ENCODE results near the gene MAP1LC3B. TPM values are rescaled to one million over a fixed set of nuclear protein-coding genes. Genes with fewer than 3 reads are reported as not detected.

Gene MAP1LC3B
- total RNA-seq, 1 donor from 2014 or later = 41.2 TPM

DNA sequence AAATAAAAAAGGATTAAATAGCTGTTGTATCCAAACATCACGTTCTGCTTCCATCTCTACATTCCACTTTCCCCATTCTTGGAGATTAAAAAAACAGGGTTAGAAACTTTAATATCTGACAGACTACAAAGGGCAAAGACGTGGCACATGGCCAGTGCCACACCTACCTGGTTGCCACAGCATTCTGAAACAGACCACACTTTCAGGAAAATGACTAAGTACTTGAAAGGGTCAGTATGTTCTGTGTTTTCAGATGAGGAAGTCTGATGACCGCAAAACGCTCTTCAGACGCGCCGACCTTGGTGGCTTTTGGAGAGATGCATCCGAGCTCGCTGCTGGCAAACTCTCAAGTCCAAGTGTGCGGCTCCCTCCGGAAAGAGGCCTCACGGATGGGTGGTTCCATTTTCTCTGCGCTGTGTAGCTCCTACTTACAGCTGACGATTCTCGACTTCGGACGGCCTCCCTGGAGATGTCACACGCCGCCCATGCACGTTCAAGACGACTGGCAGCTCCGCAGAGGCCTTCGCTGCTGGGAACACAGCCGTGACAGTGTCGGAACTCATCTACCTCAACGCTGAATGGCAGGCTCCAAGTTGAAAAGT, 15.5 kb downstream of the MAP1LC3B start:
- DNase-seq (ENCODE audit: low read depth) = no peak

- DNase-seq (ENCODE audit: low read depth) = no peak
These were observed 17.0 kb downstream of the MAP1LC3B start for GRCh38 chr16:87409153-87409552.

GRCh38 chr16:87409781-87410180, 17.6 kb downstream of the MAP1LC3B start:
- no peak for DNase-seq (ENCODE audit: low read depth)

DNA sequence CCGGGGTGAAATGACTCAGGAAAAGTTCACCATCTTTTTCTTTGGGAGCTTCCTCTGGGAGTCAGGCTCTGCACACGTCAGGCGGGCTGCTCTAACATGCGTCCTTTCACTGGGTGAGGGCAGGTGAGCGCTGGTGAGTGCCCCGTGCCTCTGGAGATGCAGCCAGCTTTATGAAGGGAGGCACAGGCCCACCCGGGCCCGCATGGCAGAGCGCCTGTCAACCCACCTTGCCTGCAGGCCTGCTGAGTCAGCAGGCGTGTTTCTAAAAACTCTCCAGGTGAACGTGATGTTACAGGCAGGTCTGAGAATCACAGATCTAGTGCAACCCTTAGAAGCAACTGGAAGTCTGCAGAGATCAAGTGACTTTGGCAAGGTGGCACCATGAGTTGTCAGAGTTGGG, 18.4 kb downstream of the MAP1LC3B start:
- no peak for DNase-seq (ENCODE audit: low read depth)

DNA sequence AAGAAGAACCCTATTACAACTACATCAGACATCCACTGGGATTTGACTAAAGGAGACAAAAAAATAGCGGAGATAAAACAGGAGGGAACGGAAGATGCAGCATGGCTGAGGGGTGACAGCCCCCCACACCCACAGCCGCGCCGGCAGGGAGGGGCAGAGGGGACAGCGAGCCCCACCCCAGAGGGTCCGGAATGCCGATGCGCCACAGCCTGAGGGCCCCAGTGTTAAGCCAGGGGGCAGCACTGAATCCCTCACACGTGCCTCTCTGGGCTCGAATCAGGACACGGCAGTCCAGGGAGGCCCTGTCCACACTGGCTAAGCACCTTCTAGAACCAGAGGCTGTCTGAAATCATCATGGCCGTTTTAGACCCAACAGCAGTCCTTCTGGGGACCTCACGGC, 18.8 kb downstream of the MAP1LC3B start:
- no peak for DNase-seq (ENCODE audit: low read depth)

DNA sequence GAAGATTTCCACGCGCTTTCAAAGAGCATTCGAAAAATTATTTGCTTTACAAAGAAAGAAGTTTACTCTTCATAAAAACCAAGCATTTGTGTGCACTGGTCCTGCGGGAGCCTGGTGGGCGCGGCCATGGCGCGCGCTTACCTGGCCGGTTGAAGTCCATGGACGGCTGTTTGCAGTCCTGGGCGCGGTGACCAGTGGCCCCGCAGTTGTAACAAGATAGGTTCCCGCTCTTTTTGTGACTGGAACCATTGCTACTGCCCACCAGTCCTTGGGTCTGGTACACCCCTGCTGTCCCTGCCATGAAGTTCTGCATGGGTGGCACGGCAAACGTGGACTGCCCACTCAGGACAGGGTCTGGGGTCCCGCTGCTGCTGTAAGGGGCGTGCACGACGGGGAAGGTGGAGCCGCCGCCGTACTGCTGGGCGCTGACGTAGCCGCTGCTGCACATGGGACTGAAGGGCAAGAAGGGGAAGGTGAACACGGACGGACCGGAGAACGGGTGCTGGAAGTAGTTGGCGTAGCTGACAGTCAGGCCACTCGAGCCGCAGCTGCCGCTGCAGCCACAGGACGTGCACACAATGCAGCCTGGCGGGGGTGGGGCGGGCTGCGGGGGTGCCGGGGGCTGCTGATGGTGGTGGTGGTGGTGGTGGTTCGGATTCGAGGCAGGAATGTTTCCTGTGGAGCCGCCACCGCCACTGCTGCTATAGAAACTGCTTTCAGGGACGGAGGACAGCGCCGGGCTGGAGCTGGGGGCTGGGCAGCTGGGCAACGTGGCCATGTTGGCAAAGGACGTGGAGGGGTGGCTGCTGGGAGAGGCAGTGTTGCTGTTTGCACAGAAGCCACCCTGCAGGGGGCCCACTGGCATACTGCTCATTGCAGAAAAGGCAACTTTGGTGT, 19.5 kb downstream of the MAP1LC3B start:
- no peak for DNase-seq (ENCODE audit: low read depth)

- DNase-seq (ENCODE audit: low read depth) = no peak
These were observed 20.3 kb downstream of the MAP1LC3B start for GRCh38 chr16:87412371-87412995.

- DNase-seq (ENCODE audit: low read depth) = no peak
These were observed 20.9 kb downstream of the MAP1LC3B start for GRCh38 chr16:87412996-87413421.

DNA sequence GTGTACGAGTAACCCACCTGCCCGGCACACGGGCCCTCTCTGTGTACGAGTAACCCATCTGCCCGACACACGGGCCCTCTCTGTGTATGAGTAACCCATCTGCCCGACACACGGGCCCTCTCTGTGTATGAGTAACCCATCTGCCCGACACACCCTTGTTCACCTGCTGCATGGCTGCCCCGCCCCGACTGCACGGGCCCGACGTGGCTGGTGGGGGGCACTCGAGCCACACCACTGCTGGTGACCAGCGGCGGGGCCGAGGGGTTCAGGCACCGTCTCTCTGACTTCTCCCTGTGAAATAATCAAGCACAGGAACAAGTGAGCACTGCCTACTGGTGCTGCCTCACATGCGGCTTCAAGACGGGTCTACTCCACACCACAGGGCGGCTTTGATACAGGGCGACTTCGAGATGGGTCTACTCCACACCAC, 22.1 kb downstream of the MAP1LC3B start:
- no peak for DNase-seq (ENCODE audit: low read depth)

GRCh38 chr16:87415441-87415840, 23.3 kb downstream of the MAP1LC3B start:
- DNase-seq (ENCODE audit: low read depth) = no peak

DNA sequence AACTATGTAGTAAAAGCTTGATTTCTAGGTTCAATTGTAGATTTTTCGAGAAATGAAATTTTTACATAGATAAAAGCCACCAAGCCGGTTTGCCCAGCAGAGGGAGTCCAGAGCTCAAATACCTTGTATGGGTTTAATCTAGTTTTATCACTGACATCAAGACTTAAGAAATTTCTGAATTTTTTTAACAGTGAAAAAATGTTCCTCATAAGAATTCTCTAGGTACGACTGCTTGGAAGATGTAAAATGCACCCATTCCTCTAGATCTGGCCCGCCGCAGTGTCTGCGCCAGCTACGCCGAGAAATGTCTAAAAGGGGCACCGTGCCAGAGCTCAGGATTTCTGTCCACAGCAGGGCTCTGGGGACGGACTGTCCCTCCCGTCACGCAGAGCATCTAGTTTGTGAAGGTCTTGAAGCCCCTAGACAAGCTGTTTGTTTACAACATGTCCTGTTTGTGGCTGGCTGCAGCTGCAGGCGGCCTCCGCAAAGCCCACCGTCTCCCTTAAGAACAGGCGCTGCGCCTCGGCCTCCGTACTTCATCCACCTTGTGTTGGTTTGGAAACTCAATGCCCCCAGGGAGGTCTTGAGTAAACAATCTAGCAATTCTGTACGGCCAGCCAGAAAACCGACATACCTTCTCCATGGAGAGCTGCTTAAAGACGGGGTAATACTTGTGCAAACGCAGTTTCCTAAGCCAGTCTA, 24.8 kb downstream of the MAP1LC3B start:
- peak; percentile 56 for DNase-seq (ENCODE audit: low read depth)

DNA sequence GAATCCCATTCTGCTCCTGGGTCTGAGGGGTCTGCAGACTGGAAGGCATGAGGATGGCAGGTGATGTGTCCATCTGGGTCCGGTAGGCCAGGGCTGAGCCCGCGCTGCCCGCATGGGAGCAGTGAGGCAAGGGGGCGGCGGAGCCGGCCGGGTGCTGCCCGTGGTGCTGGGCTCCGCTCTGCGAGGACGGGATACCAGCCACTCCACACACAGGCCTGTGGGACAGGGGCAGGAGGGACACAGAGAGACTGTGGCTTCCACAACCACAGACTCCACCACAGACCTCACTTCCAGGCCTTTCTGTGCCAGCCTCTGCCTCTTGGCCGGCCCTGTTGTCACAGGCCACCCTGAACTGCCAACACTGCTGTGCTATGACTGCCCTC, 25.4 kb downstream of the MAP1LC3B start:
- DNase-seq (ENCODE audit: low read depth) = peak; percentile 77

DNA sequence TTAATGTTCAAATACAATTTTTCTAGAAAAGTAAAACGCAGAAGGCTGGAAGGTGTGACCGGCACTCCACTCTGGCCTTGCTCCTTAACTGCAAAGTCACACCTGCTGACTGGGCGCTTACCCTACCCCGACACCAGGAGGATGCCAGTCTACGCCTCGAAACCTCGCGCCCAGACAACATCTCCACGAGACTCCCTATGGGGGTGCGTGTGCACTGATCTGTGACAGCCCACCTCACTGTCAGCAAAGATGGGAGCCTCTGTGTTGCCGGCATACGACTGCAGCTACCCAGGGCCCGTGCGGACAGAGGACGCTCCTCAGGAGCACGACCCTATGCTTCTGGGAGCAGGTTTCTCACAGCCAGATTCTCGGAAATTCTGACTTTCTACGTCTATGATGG, 26.1 kb downstream of the MAP1LC3B start:
- DNase-seq (ENCODE audit: low read depth) = no peak

DNA sequence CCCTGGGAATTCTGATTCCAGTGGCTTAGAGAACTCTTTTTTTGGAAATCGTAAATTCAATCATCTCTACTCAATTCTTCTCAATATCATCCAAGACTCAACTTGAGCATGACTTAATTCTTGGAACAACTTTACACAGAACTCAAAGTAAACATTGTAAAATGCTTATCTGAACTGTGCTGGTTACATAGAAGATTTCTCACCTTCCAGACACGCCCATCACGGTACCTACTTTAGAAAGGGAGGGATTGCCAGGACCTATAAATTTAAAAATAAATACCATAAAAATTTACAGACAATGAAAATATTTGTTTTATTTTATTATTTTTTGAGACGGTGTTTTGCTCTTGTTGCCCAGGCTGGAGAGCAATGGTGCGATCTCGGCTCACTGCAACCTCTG, 26.5 kb downstream of the MAP1LC3B start:
- no peak for DNase-seq (ENCODE audit: low read depth)

DNA sequence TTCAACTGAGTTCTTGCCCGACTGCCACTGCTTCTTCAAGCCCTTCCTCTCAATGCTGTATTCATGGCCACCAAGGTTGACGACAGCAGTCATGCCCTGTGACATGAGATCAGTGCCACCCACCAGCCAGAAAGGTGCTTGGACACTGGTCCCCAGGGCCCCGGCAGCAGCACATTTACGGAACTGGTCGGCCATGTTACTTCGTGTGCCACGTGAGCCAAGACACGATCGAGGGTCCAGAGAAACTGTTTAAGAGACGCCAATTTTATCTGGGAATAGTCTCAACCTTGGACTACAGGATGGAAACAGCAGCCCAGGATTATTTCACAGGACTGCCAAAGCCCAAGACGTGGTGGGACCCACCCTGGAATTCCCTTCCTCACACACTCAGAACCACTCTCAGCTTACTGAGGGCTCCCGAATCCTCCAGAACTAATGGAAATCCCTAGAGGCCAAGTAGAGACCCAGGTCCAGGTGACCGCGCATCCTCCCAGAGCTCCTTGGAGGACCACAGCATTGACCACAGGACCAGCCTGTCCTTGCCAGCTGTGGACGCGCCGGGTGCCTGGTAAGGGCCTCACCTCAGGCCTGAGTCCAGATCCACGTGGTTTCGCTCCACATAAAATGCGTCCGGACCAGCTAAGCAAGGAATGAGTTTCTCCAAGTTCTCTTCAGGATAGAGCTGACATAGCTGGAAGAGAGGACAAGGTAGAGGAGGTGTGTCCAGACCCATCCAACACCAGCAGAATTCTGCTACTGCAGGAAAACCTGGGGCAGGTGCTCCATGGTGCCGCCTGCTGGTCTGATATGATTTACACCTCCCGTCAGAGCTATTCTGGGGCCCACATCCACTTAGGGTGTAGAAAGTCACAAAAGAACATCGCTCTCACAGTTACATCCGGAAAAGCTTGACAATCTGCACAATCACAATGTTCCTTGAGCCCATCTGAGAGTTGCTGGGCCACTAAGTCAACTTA, 28.2 kb downstream of the MAP1LC3B start:
- DNase-seq (ENCODE audit: low read depth) = no peak

GRCh38 chr16:87421003-87421912, 29.1 kb downstream of the MAP1LC3B start:
- DNase-seq (ENCODE audit: low read depth) = no peak

- no peak for DNase-seq (ENCODE audit: low read depth)
These were observed 30.0 kb downstream of the MAP1LC3B start for GRCh38 chr16:87422106-87422505.

- DNase-seq (ENCODE audit: low read depth) = no peak
These were observed 31.3 kb downstream of the MAP1LC3B start for GRCh38 chr16:87423429-87423828.

DNA sequence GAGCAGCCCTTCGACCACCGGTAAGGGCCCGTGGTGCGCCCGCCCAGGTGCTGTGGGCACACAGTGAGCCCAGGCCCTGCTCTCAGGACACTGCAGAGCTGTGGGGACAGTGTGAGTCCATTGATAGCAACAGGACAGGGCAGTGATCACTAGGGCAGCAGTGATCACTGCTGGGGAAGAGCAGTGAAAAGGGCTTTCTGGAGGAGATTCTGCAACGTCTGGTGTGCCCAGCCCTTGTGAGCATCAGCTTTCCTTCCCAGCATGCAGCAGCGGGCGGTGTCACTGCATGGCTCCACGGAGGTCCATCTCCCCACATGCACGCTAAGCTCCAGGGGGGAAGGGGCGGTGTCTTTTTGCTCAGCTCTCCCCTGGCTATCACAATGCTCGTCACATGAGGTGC, 32.1 kb downstream of the MAP1LC3B start:
- DNase-seq (ENCODE audit: low read depth) = no peak

Measured in myocyte (in vitro differentiated cells).